Prostate gland (tissue), 2 donors: ENCODE results near the gene LCN10. TPM values are rescaled to one million over a fixed set of nuclear protein-coding genes. Genes with fewer than 3 reads are reported as not detected.

Experiments
- DNase-seq: peaks from one replicate; pipeline ENCODE4 v3.0.0-alpha.2; 2019; ENCODE audit warnings: low spot score
- H3K27ac ChIP-seq, 2 donors: fragments of 200-600 bp; sonication (generic); 2 replicates each; pipeline ENCODE4 v1.5.1; 2017 to 2019
- H3K27me3 ChIP-seq: fragments of 200-600 bp; sonication (generic); replicated peaks from 2 replicates; pipeline ENCODE4 v1.5.1; 2019; ENCODE audit not compliant: insufficient read depth
- H3K36me3 ChIP-seq, 2 donors: fragments of 200-600 bp; sonication (generic); 1 replicate in 1 of 2; 2 replicates in 1 of 2; pipeline versions ENCODE4 v1.5.1 to v1.8.1; 2017 to 2019
- H3K4me1 ChIP-seq: fragments of 200-600 bp; sonication (generic); replicated peaks from 2 replicates; pipeline ENCODE4 v1.5.1; 2019
- H3K4me3 ChIP-seq, 2 donors: fragments of 200-600 bp; sonication (generic); 2 replicates each; pipeline ENCODE4 v1.5.1; 2017 to 2019
- H3K9me3 ChIP-seq: fragments of 200-600 bp; sonication (generic); 2 replicates; pipeline ENCODE4 v1.5.1; 2017
- POLR2A ChIP-seq: fragments of 450-650 bp; IDR thresholded peaks from one replicate; pipeline ENCODE4 v1.6.1; 2016; ENCODE audit warnings: antibody characterized with exemption, mild to moderate bottlenecking
- POLR2AphosphoS5 ChIP-seq: sonication (generic); formaldehyde crosslinking; IDR thresholded peaks from one replicate; pipeline ENCODE4 v1.6.1; 2017; ENCODE audit warnings: antibody characterized with exemption
- WGBS: methylation state at CpG from one replicate; pipeline ENCODE4 v1.1.5; 2018; 5-methylcytosine and 5-hydroxymethylcytosine counted together
- intact Hi-C: fragments of 100-400 bp; cut with DNase I; formaldehyde crosslinking; loops from one replicate; pipeline ENCODE4 v1.14.2; 2022
- total RNA-seq, 2 donors: library from RNA; depleted of rRNA; stranded (reverse); fragments of >200 nt; gene quantifications; one replicate each; pipeline ENCODE4 v1.1.0, GENCODE V29; 2016
- TF ChIP-seq, protein P1 (sequence below), 4 experiments: fragments of 200-600 bp in 2 of 4; fragments of 450-650 bp in 2 of 4; sonication (generic) in 2 of 4; IDR thresholded peaks; 1 replicate in 3 of 4; 2 replicates in 1 of 4; pipeline ENCODE4 v1.5.1; 2016 to 2019; ENCODE audit warnings: antibody characterized with exemption in 4 of 4, mild to moderate bottlenecking in 2 of 4, moderate library complexity in 2 of 4

LCN10 gene
- total RNA-seq, 2 donors from 2014 or later = 3.9 to 14.8 TPM

- DNase-seq = no peak
- Histone ChIP-seq H3K4me3 (no peak overlapping the region), H3K27ac (no peak overlapping the region), H3K36me3 (no peaks in the 10 kb centered on the region), H3K9me3 (no peaks in the 10 kb centered on the region), H3K27me3 (no peaks in the 10 kb centered on the region), H3K4me1 (no peaks in the 10 kb centered on the region)
- 58% methylated on average over 7 of the region's 7 CpGs for WGBS
- TF ChIP-seq POLR2AphosphoS5 = no peak
- intact Hi-C loops = no loop called here
These were observed 34.2 kb upstream of the LCN10 start for GRCh38 chr9:136776947-136777346.

GRCh38 chr9:136775191-136775590 is 32.5 kb upstream of the LCN10 start:
- TF ChIP-seq POLR2AphosphoS5 (no peak), POLR2A (no peak)
- TF ChIP-seq, protein P1, sequence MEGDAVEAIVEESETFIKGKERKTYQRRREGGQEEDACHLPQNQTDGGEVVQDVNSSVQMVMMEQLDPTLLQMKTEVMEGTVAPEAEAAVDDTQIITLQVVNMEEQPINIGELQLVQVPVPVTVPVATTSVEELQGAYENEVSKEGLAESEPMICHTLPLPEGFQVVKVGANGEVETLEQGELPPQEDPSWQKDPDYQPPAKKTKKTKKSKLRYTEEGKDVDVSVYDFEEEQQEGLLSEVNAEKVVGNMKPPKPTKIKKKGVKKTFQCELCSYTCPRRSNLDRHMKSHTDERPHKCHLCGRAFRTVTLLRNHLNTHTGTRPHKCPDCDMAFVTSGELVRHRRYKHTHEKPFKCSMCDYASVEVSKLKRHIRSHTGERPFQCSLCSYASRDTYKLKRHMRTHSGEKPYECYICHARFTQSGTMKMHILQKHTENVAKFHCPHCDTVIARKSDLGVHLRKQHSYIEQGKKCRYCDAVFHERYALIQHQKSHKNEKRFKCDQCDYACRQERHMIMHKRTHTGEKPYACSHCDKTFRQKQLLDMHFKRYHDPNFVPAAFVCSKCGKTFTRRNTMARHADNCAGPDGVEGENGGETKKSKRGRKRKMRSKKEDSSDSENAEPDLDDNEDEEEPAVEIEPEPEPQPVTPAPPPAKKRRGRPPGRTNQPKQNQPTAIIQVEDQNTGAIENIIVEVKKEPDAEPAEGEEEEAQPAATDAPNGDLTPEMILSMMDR (IDR thresholded peaks at IDR 0.05) = no peak
- Histone ChIP-seq H3K4me1 (no peaks in the 10 kb centered on the region), H3K4me3 (no peak overlapping the region), H3K9me3 (no peaks in the 10 kb centered on the region), H3K27ac (no peak overlapping the region), H3K27me3 (no peaks in the 10 kb centered on the region), H3K36me3 (no peaks in the 10 kb centered on the region)
- 83% methylated on average over 6 of the region's 6 CpGs for WGBS
- no peak for DNase-seq
- intact Hi-C loops = no loop called here

DNA sequence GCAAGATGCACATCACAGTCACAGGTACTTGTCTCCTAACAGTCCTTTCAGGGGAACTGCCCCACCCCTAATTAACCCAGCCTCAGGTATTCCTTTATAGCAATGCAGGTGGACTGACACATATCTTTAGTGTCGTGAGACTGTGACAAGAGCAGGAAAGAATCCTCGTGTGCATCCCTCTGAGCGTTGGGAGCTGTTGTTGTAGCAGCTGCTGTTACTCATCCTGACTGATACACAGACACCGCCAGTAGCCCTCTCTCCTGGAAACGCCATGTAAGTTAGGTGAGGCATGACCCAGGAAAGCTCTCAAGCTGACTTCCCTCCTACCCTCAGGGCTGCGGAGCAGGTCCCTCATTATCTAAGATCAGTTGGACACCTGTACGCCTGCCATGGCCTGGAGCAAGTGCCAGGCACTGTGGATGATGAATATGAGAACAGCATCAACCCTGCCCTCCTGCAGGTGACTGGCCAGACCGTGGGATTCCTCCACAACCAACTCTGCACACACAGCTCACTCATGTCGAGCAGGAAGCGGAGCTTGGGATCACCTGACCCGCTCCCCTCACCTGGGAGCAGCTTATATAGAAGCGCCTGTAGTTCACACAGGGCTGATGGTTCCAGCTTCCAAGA is 31.8 kb upstream of the LCN10 start:
- Histone ChIP-seq H3K27ac (no peak overlapping the region), H3K9me3 (no peaks in the 10 kb centered on the region), H3K4me1 (no peaks in the 10 kb centered on the region), H3K4me3 (no peak overlapping the region), H3K36me3 (no peaks in the 10 kb centered on the region), H3K27me3 (no peaks in the 10 kb centered on the region)
- TF ChIP-seq POLR2AphosphoS5 (no peak), POLR2A (no peak)
- TF ChIP-seq, protein P1 (IDR thresholded peaks at IDR 0.05) = no peak
- intact Hi-C loops = no loop called here
- WGBS = 79% methylated on average over 8 of the region's 12 CpGs
- DNase-seq = no peak

DNA sequence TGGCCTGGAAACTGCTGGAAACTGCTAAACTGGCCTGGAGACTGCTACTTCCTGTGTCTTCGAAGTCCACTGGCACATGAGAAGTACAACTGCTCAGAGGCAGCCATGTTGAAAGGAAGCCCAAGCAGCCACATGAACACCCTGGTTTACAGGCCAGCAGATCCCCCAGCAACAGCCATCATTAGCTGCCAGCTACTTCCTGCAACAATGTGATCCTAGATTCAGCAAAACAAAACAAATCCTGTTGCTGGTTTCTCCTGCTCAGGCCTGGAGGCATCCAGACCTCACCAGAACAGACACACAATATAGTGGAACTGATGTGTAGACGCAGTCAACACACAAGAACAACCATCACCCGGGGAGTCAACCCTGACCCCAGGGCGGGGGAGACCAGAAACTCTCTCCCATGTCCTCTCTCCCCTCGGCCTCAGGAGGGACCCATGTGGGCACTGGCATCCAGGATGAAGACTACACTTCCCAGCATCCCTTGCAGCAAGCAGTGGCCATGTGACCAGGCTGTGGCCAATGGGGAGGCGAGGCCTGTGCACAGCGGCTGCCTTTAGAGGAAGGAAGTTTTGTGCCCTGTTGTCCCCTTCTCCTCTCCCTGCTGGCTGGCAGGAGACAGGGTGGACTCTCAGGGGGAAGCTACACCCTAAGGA is 30.8 kb upstream of the LCN10 start:
- no peak for DNase-seq
- 100% methylated on average over 2 of the region's 7 CpGs for WGBS
- intact Hi-C loops = no loop called here

GRCh38 chr9:136771907-136772415 is 29.2 kb upstream of the LCN10 start:
- H3K36me3 ChIP-seq = no peaks in the 10 kb centered on the region
- TF ChIP-seq POLR2A (no peak), POLR2AphosphoS5 (no peak)
- TF ChIP-seq, protein P1 (IDR thresholded peaks at IDR 0.05) = no peak
- no peaks in the 10 kb centered on the region for H3K27me3 ChIP-seq
- 63% methylated on average over 3 of the region's 3 CpGs for WGBS
- intact Hi-C loops = no loop called here
- H3K9me3 ChIP-seq = no peaks in the 10 kb centered on the region
- H3K4me1 ChIP-seq = no peaks in the 10 kb centered on the region
- no peak overlapping the region for H3K27ac ChIP-seq
- DNase-seq = no peak
- no peak overlapping the region for H3K4me3 ChIP-seq

More for the DNA sequence above, 30.8 kb upstream of the LCN10 start:
- H3K9me3 ChIP-seq = no peaks in the 10 kb centered on the region
- H3K27ac ChIP-seq = no peak overlapping the region
- H3K36me3 ChIP-seq = no peaks in the 10 kb centered on the region
- no peaks in the 10 kb centered on the region for H3K27me3 ChIP-seq
- H3K4me3 ChIP-seq = no peak overlapping the region
- TF ChIP-seq, protein P1 (IDR thresholded peaks at IDR 0.05) = no peak
- TF ChIP-seq POLR2A = no peak
- no peaks in the 10 kb centered on the region for H3K4me1 ChIP-seq
